Esophagus squamous epithelium (tissue), 4 donors: ENCODE data around the gene PMM1.

Experiments used
- POLR2A ChIP-seq, 4 donors: fragments of 450-650 bp; IDR thresholded peaks; one replicate each; pipeline ENCODE4 v1.6.1; 2017; ENCODE audit warnings: antibody characterized with exemption in 4 of 4, mild to moderate bottlenecking in 4 of 4, moderate library complexity in 3 of 4
- TF ChIP-seq, protein P1 (sequence below), 6 experiments: fragments of 450-650 bp in 4 of 6; fragments of 200-600 bp in 2 of 6; sonication (generic) in 2 of 6; IDR thresholded peaks; one replicate each; pipeline ENCODE4 v1.5.1; 2016 to 2019; ENCODE audit warnings: antibody characterized with exemption in 6 of 6, mild to moderate bottlenecking in 4 of 6, moderate library complexity in 4 of 6

DNA sequence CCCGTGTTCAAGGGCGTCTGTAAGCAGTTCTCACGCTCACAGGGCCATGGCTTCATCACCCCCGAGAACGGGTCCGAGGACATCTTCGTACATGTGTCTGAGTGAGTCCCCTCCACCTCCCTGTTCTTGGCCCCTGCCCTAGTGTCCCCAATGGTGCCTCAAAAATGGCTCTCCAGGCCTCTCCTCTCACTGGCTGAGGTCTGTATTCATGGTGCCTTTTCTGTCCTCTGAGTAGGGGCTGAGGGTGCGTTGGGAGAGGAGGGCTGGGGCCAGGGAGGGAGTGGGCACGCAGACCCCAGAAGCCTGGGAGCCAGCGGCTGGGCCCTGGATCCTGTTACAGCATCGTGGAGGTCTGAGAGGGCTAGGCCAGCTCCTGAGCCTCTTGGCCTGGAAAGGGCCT is 16.0 kb downstream of the PMM1 start:
- TF ChIP-seq, protein P1, sequence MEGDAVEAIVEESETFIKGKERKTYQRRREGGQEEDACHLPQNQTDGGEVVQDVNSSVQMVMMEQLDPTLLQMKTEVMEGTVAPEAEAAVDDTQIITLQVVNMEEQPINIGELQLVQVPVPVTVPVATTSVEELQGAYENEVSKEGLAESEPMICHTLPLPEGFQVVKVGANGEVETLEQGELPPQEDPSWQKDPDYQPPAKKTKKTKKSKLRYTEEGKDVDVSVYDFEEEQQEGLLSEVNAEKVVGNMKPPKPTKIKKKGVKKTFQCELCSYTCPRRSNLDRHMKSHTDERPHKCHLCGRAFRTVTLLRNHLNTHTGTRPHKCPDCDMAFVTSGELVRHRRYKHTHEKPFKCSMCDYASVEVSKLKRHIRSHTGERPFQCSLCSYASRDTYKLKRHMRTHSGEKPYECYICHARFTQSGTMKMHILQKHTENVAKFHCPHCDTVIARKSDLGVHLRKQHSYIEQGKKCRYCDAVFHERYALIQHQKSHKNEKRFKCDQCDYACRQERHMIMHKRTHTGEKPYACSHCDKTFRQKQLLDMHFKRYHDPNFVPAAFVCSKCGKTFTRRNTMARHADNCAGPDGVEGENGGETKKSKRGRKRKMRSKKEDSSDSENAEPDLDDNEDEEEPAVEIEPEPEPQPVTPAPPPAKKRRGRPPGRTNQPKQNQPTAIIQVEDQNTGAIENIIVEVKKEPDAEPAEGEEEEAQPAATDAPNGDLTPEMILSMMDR (IDR thresholded peaks at IDR 0.05): no peak
- TF ChIP-seq POLR2A (IDR thresholded peaks at IDR 0.05): no peak
